CD14-positive monocyte (primary cell): Measurements from ENCODE around the gene RIBC1. TPM values are rescaled to one million over a fixed set of nuclear protein-coding genes. Genes with fewer than 3 reads are reported as not detected.

Experiments
- DNase-seq, 3 donors: peaks; one replicate each; pipeline ENCODE4 v3.0.0-alpha.2; 2011 to 2022
- H2AFZ ChIP-seq: 2 replicates; pipeline ENCODE4 v1.6.0; 2012; ENCODE audit warnings: mild to moderate bottlenecking, low read depth, low read length, inconsistent platforms; ENCODE audit not compliant: insufficient read depth, poor library complexity, severe bottlenecking
- H3K27ac ChIP-seq, 2 donors: 1 replicate in 1 of 2; 2 replicates in 1 of 2; pipeline ENCODE4 v1.5.1; 2012 to 2013; ENCODE audit warnings: low read length in 2 of 2, control low read depth in 1 of 2, inconsistent platforms in 1 of 2, low read depth in 1 of 2, mild to moderate bottlenecking in 1 of 2
- H3K27me3 ChIP-seq, 2 donors: one replicate each; pipeline versions ENCODE4 v1.6.0 to v1.6.1; 2011 to 2013; ENCODE audit warnings: low read length in 2 of 2; ENCODE audit not compliant: control insufficient read depth in 2 of 2, insufficient read depth in 2 of 2
- H3K36me3 ChIP-seq, 2 donors: replicated peaks in 1 of 2; 1 replicate in 1 of 2; 2 replicates in 1 of 2; pipeline versions ENCODE4 v1.5.1 to v1.6.1; 2012 to 2013; ENCODE audit warnings: low read length in 2 of 2, control low read depth in 1 of 2, inconsistent platforms in 1 of 2, mild to moderate bottlenecking in 1 of 2; ENCODE audit not compliant: insufficient read depth in 2 of 2, control insufficient read depth in 1 of 2
- H3K4me1 ChIP-seq, 2 donors: 1 replicate in 1 of 2; 2 replicates in 1 of 2; pipeline versions ENCODE4 v1.5.1 to v1.6.1; 2012 to 2013; ENCODE audit warnings: low read length in 2 of 2, control low read depth in 1 of 2, inconsistent platforms in 1 of 2, mild to moderate bottlenecking in 1 of 2, moderate library complexity in 1 of 2; ENCODE audit not compliant: insufficient read depth in 2 of 2, control insufficient read depth in 1 of 2
- H3K4me2 ChIP-seq: replicated peaks from 2 replicates; pipeline ENCODE3; 2012; ENCODE audit warnings: low read length, moderate library complexity, mild to moderate bottlenecking; ENCODE audit not compliant: poor library complexity, severe bottlenecking; ENCODE audit errors: extremely low read depth
- H3K4me3 ChIP-seq, 3 experiments: fragments of 200-600 bp in 1 of 3; sonication (generic) in 1 of 3; replicated peaks in 1 of 3; 1 replicate in 2 of 3; 2 replicates in 1 of 3; pipeline ENCODE4 v1.5.1; 2011 to 2013; ENCODE audit warnings: low read length in 3 of 3, mild to moderate bottlenecking in 3 of 3, control low read depth in 2 of 3, low read depth in 2 of 3, inconsistent platforms in 1 of 3, moderate library complexity in 1 of 3
- H3K79me2 ChIP-seq: 2 replicates; pipeline ENCODE4 v1.6.0; 2012; ENCODE audit warnings: mild to moderate bottlenecking, control low read depth, inconsistent platforms, low read length, moderate library complexity; ENCODE audit not compliant: insufficient read depth
- H3K9ac ChIP-seq: 2 replicates; pipeline ENCODE4 v1.6.0; 2017; ENCODE audit warnings: low read length, mild to moderate bottlenecking; ENCODE audit not compliant: insufficient read depth, poor library complexity, severe bottlenecking
- H3K9me3 ChIP-seq, 2 donors: replicated peaks in 1 of 2; 1 replicate in 1 of 2; 2 replicates in 1 of 2; pipeline versions ENCODE4 v1.5.1 to v1.6.1; 2012 to 2013; ENCODE audit warnings: low read length in 2 of 2, control low read depth in 1 of 2; ENCODE audit not compliant: control insufficient read depth in 1 of 2, insufficient read depth in 1 of 2
- H4K20me1 ChIP-seq: 2 replicates; pipeline ENCODE4 v1.6.0; 2012; ENCODE audit warnings: mild to moderate bottlenecking, low read length, control low read depth, moderate library complexity; ENCODE audit not compliant: insufficient read depth
- H3K27ac Mint-ChIP-seq, 7 donors: one replicate each; pipeline ENCODE4 v1.8.0; 2020; ENCODE audit warnings: mild to moderate bottlenecking in 7 of 7, mixed read lengths in 7 of 7, moderate library complexity in 6 of 7, inconsistent platforms in 2 of 7
- H3K27me3 Mint-ChIP-seq, 3 donors: one replicate each; pipeline ENCODE4 v1.8.0; 2021 to 2022; ENCODE audit warnings: low read depth in 3 of 3, mild to moderate bottlenecking in 3 of 3, mixed read lengths in 3 of 3, moderate library complexity in 3 of 3, inconsistent platforms in 1 of 3
- H3K36me3 Mint-ChIP-seq, 2 donors: one replicate each; pipeline ENCODE4 v1.8.0; 2020; ENCODE audit warnings: mixed read lengths in 2 of 2, inconsistent platforms in 1 of 2, mild to moderate bottlenecking in 1 of 2
- H3K4me1 Mint-ChIP-seq: one replicate; pipeline ENCODE4 v1.8.0; 2020; ENCODE audit warnings: mild to moderate bottlenecking, mixed read lengths
- H3K4me3 Mint-ChIP-seq, 2 donors: one replicate each; pipeline ENCODE4 v1.8.0; 2020; ENCODE audit warnings: mild to moderate bottlenecking in 2 of 2, mixed read lengths in 2 of 2, moderate library complexity in 1 of 2
- H3K9me3 Mint-ChIP-seq, 7 donors: one replicate each; pipeline ENCODE4 v1.8.0; 2020 to 2022; ENCODE audit warnings: mixed read lengths in 7 of 7, mild to moderate bottlenecking in 6 of 7, moderate library complexity in 6 of 7, inconsistent platforms in 2 of 7
- CTCF ChIP-seq: fragments of 200-600 bp; IDR thresholded peaks from one replicate; pipeline ENCODE4 v1.8.0; 2022; ENCODE audit warnings: antibody characterized with exemption, mild to moderate bottlenecking
- WGBS: methylation state at CpG from one replicate; pipeline ENCODE4 v1.1.5; 2013; ENCODE audit warnings: missing lambda C conversion rate; ENCODE audit not compliant: insufficient coverage; 5-methylcytosine and 5-hydroxymethylcytosine counted together
- intact Hi-C, 2 donors: fragments of 100-400 bp; cut with micrococcal nuclease; formaldehyde crosslinking; loops; one replicate each; pipeline versions ENCODE4 v1.15.0 to v1.15.1; 2023
- polyA minus RNA-seq: library from RNA; depleted of rRNA, polyadenylated mRNA; stranded (reverse); fragments of >200 nt; gene quantifications from 2 replicates; pipeline ENCODE4 v1.2.3, GENCODE V29; 2012
- polyA plus RNA-seq, 3 donors: library from polyadenylated mRNA; depleted of rRNA in 1 of 3; unstranded in 2 of 3; stranded (reverse) in 1 of 3; fragments of 300-500 nt in 2 of 3; fragments of >200 nt in 1 of 3; fragmentation: Illumina TruSeq in 2 of 3; gene quantifications; 1 replicate in 2 of 3; 2 replicates in 1 of 3; pipeline ENCODE4 v1.2.3, GENCODE V29; 2012 to 2021
- total RNA-seq, 12 experiments: library from RNA in 1 of 12; stranded (reverse) in 1 of 12; fragments of 120-200 nt in 1 of 12; gene quantifications; one replicate each; pipeline ENCODE4 v1.2.4 and lab custom pipeline; 2013 to 2026; ENCODE audit warnings: mixed read lengths in 6 of 12, inconsistent platforms in 1 of 12

Gene RIBC1
- 0.35 TPM for total RNA-seq (2013)
- polyA plus RNA-seq, result under 1 TPM in 2 of 3 donors, not detected in 1; 0.31 to 0.35 TPM
- 0.24 and 0.28 TPM in 2 replicates for polyA minus RNA-seq
- total RNA-seq (lab: John Stamatoyannopoulos, UW), result 0 to 1.4 (median 0.28) reads per million in 11 experiments

- Mint-ChIP-seq H3K27me3 (peaks cover 0 to 11% (median 0%) of the 10 kb centered on the region in 3 donors), H3K27ac (peak within 1 kb of the TSS; percentile 91 to 98 (median 96)), H3K36me3 (peaks cover 3 to 8% of the 10 kb centered on the region in 2 donors), H3K4me1 (peaks cover 23% of the 10 kb centered on the region), H3K9me3 (peaks cover 0 to 3% (median 0%) of the 10 kb centered on the region in 7 donors), H3K4me3 (peak within 1 kb of the TSS; percentile 85 to 95)
- intact Hi-C loops, result no loop called here
- 7% methylated on average over 3 of the region's 17 CpGs for WGBS
- peak within 1 kb of the TSS; percentile 90 for H3K9ac ChIP-seq
- no peaks in the 10 kb centered on the region for H3K9me3 ChIP-seq
- peaks cover 17 to 29% of the 10 kb centered on the region in 2 donors for H3K4me1 ChIP-seq
- no peak for TF ChIP-seq CTCF
- H3K4me3 ChIP-seq, result peak within 1 kb of the TSS; percentile 58 to 93 (median 86)
- H3K4me2 ChIP-seq, result peak within 1 kb of the TSS; percentile 92
- peak within 1 kb of the TSS; percentile 90 to 95 for H3K27ac ChIP-seq
- peaks cover 41% of the 10 kb centered on the region for H4K20me1 ChIP-seq
- H3K79me2 ChIP-seq, result peaks cover 43% of the 10 kb centered on the region
- no peaks in the 10 kb centered on the region for H3K36me3 ChIP-seq
- no peaks in the 10 kb centered on the region for H3K27me3 ChIP-seq
- peak within 1 kb of the TSS; percentile 97 for H2AFZ ChIP-seq
- DNase-seq, result no peak
Measured at GRCh38 chrX:53422861-53423306, at the start of gene RIBC1. Gene RIBC1 (plus strand): TSS chrX:53422873. CDS start chrX:53426277, 3,404 bp downstream.

GRCh38 chrX:53373307-53373706, 49.4 kb upstream of the RIBC1 start:
- no peak overlapping the region for H2AFZ ChIP-seq
- Mint-ChIP-seq H3K9me3 (peaks cover 0 to 11% (median 4%) of the 10 kb centered on the region in 7 donors), H3K4me3 (no peak overlapping the region), H3K27me3 (peaks cover 0 to 5% (median 0%) of the 10 kb centered on the region in 3 donors), H3K36me3 (peaks cover 4 to 20% of the 10 kb centered on the region in 2 donors), H3K27ac (peak overlapping the region in 1 of 7 donors; percentile 20), H3K4me1 (peaks cover 40% of the 10 kb centered on the region)
- H4K20me1 ChIP-seq, result no peaks in the 10 kb centered on the region
- H3K4me2 ChIP-seq, result no peak overlapping the region
- no peak overlapping the region for H3K27ac ChIP-seq
- 100% methylated on average over 1 of the region's 2 CpGs for WGBS
- no peak overlapping the region for H3K4me3 ChIP-seq
- H3K9me3 ChIP-seq, result no peaks in the 10 kb centered on the region
- no peaks in the 10 kb centered on the region for H3K27me3 ChIP-seq
- peaks cover 7 to 22% of the 10 kb centered on the region in 2 donors for H3K36me3 ChIP-seq
- intact Hi-C loops, result loop anchor here in 1 of 2 donors (10.0 kb wide), 1 partner anchor 59 kb away; no protein-coding TSS in a partner anchor
- no peak for DNase-seq
- peaks cover 34 to 37% of the 10 kb centered on the region in 2 donors for H3K4me1 ChIP-seq
- no peak overlapping the region for H3K9ac ChIP-seq
- TF ChIP-seq CTCF, result no peak
- no peaks in the 10 kb centered on the region for H3K79me2 ChIP-seq
